ENCODE measurements around the gene USH2A.

USH2A gene

DNA sequence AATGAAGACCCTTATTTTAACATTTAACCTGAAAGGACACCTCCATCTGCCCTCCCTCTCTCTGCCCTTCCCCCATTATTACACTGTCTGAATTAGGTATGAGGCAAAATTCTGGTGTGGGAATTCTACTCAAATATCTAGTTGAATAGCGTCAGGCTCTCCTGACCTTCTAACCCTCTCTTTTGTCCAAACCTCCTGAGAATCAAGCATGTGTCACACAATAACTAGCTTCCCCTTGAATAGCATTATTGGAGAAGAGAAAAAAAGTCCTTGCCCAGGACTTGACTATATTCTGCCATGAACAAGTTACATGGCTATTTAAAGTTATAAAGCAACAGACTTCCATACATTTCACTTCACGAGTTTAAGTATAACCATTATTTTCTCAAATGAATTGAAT is 35.5 kb downstream of the USH2A start:
- H3K27me3 ChIP-seq (ENCODE audit: insufficient read depth, low read length, poor library complexity, severe bottlenecking), result no peaks in the 10 kb centered on the region
- no peaks in the 10 kb centered on the region for H3K79me2 ChIP-seq (ENCODE audit: insufficient read depth, low read length)
- H3K36me3 ChIP-seq (ENCODE audit: insufficient read depth, low read length), result no peaks in the 10 kb centered on the region
- no peak overlapping the region for H3K4me3 ChIP-seq (ENCODE audit: low read length, poor library complexity, severe bottlenecking)
- no peak overlapping the region for H3K4me2 ChIP-seq (ENCODE audit: low read depth, low read length, poor library complexity, severe bottlenecking)
- H3K4me1 ChIP-seq (ENCODE audit: insufficient read depth, low read length, poor library complexity, severe bottlenecking), result no peaks in the 10 kb centered on the region
- H3K9me3 ChIP-seq (ENCODE audit: insufficient read depth, low read depth, low read length), result no peaks in the 10 kb centered on the region
- no peaks in the 10 kb centered on the region for H3F3A ChIP-seq (ENCODE audit: low read depth)
- no peaks in the 10 kb centered on the region for H4K20me1 ChIP-seq (ENCODE audit: insufficient read depth, low read length, poor library complexity, severe bottlenecking)
- TF ChIP-seq, protein P1, sequence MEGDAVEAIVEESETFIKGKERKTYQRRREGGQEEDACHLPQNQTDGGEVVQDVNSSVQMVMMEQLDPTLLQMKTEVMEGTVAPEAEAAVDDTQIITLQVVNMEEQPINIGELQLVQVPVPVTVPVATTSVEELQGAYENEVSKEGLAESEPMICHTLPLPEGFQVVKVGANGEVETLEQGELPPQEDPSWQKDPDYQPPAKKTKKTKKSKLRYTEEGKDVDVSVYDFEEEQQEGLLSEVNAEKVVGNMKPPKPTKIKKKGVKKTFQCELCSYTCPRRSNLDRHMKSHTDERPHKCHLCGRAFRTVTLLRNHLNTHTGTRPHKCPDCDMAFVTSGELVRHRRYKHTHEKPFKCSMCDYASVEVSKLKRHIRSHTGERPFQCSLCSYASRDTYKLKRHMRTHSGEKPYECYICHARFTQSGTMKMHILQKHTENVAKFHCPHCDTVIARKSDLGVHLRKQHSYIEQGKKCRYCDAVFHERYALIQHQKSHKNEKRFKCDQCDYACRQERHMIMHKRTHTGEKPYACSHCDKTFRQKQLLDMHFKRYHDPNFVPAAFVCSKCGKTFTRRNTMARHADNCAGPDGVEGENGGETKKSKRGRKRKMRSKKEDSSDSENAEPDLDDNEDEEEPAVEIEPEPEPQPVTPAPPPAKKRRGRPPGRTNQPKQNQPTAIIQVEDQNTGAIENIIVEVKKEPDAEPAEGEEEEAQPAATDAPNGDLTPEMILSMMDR (conservative IDR thresholded peaks at IDR 0.05; ENCODE audit: low read length), result no peak
- TF ChIP-seq EZH2phosphoT487 (IDR thresholded peaks at IDR 0.05; ENCODE audit: borderline replicate concordance), result no peak
- no peak overlapping the region for H2AFZ ChIP-seq (ENCODE audit: low read length)
- H3K9ac ChIP-seq (ENCODE audit: low read depth, low read length, poor library complexity, severe bottlenecking), result no peak overlapping the region
- no peaks in the 10 kb centered on the region for H3K9me2 ChIP-seq (replicated peaks; ENCODE audit: low read depth, low read length)

DNA sequence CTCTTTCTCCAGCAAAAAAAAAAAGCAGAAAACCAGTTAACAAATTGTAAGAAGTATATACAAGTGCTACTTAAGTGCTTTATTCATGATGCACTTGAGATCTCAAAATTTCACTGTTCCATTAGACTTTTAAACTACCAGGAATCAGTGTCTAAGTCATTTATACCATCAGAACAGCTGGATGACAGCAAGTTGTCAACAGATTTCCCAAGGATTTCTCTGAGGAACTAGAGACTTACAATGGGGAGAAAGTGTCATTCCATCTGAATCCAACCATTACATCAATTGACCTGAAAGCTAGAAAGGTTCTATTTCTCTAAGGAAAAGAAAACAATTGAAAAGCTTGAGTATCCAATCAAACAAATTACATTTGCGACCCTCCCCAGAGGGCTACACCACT is 43.8 kb downstream of the USH2A start:
- H3K79me2 ChIP-seq (ENCODE audit: insufficient read depth, low read length), result no peaks in the 10 kb centered on the region
- H3K4me3 ChIP-seq (ENCODE audit: low read length, poor library complexity, severe bottlenecking), result no peak overlapping the region
- no peaks in the 10 kb centered on the region for H3K27me3 ChIP-seq (ENCODE audit: insufficient read depth, low read length, poor library complexity, severe bottlenecking)
- H3K4me1 ChIP-seq (ENCODE audit: insufficient read depth, low read length, poor library complexity, severe bottlenecking), result no peaks in the 10 kb centered on the region
- TF ChIP-seq, protein P1 (conservative IDR thresholded peaks at IDR 0.05; ENCODE audit: low read length), result no peak
- TF ChIP-seq EZH2phosphoT487 (IDR thresholded peaks at IDR 0.05; ENCODE audit: borderline replicate concordance), result no peak
- no peak overlapping the region for H3K4me2 ChIP-seq (ENCODE audit: low read depth, low read length, poor library complexity, severe bottlenecking)
- no peaks in the 10 kb centered on the region for H3F3A ChIP-seq (ENCODE audit: low read depth)
- H3K36me3 ChIP-seq (ENCODE audit: insufficient read depth, low read length), result no peaks in the 10 kb centered on the region
- H2AFZ ChIP-seq (ENCODE audit: low read length), result no peak overlapping the region
- H3K9me2 ChIP-seq (replicated peaks; ENCODE audit: low read depth, low read length), result no peaks in the 10 kb centered on the region
- no peaks in the 10 kb centered on the region for H3K9me3 ChIP-seq (ENCODE audit: insufficient read depth, low read depth, low read length)
- H3K9ac ChIP-seq (ENCODE audit: low read depth, low read length, poor library complexity, severe bottlenecking), result no peak overlapping the region
- H4K20me1 ChIP-seq (ENCODE audit: insufficient read depth, low read length, poor library complexity, severe bottlenecking), result no peaks in the 10 kb centered on the region

DNA sequence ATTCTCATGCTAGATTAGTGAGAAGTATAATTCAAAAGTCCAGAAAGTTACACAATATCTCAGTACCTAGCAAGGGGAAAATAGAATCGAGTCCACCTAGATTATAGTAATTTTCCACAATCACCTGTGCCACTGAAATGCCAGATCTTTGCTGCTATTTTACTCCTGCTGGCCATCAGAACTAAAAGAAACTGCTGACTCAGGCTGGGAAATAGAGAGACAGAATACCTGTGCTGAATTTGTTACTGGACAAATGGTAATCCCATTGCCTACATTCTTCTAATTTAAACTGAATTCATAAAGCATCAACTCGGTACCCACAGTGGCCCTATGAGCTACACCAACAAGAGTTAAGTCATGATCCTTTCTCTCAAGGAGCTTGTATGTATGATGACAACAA is 55.0 kb downstream of the USH2A start:
- H3K4me2 ChIP-seq (ENCODE audit: low read depth, low read length, poor library complexity, severe bottlenecking), result no peak overlapping the region
- TF ChIP-seq, protein P1 (conservative IDR thresholded peaks at IDR 0.05; ENCODE audit: low read length), result no peak
- no peak for TF ChIP-seq EZH2phosphoT487 (IDR thresholded peaks at IDR 0.05; ENCODE audit: borderline replicate concordance)
- H3K27me3 ChIP-seq (ENCODE audit: insufficient read depth, low read length, poor library complexity, severe bottlenecking), result no peaks in the 10 kb centered on the region
- H3K4me1 ChIP-seq (ENCODE audit: insufficient read depth, low read length, poor library complexity, severe bottlenecking), result no peaks in the 10 kb centered on the region
- no peak overlapping the region for H2AFZ ChIP-seq (ENCODE audit: low read length)
- no peaks in the 10 kb centered on the region for H3K9me3 ChIP-seq (ENCODE audit: insufficient read depth, low read depth, low read length)
- H4K20me1 ChIP-seq (ENCODE audit: insufficient read depth, low read length, poor library complexity, severe bottlenecking), result no peaks in the 10 kb centered on the region
- no peaks in the 10 kb centered on the region for H3F3A ChIP-seq (ENCODE audit: low read depth)
- no peaks in the 10 kb centered on the region for H3K9me2 ChIP-seq (replicated peaks; ENCODE audit: low read depth, low read length)
- H3K36me3 ChIP-seq (ENCODE audit: insufficient read depth, low read length), result no peaks in the 10 kb centered on the region
- no peak overlapping the region for H3K9ac ChIP-seq (ENCODE audit: low read depth, low read length, poor library complexity, severe bottlenecking)
- H3K4me3 ChIP-seq (ENCODE audit: low read length, poor library complexity, severe bottlenecking), result no peak overlapping the region
- no peaks in the 10 kb centered on the region for H3K79me2 ChIP-seq (ENCODE audit: insufficient read depth, low read length)
